ENCODE measurements around the gene EGF. TPM values are rescaled to one million over a fixed set of nuclear protein-coding genes. Genes with fewer than 3 reads are reported as not detected.

The EGF gene
- total RNA-seq, 1 donor: 0.09 TPM

GRCh38 chr4:109886303-109886702 lies 26.4 kb upstream of the EGF start:
- no peak for DNase-seq (ENCODE audit: low read depth)
- no peak overlapping the region for H3K4me3 ChIP-seq (ENCODE audit: low read depth, low read length)
- TF ChIP-seq CTCF (IDR thresholded peaks at IDR 0.05; ENCODE audit: insufficient read depth, low read length): no peak

GRCh38 chr4:109887071-109887470 lies 25.6 kb upstream of the EGF start:
- TF ChIP-seq CTCF (IDR thresholded peaks at IDR 0.05; ENCODE audit: insufficient read depth, low read length): no peak

GRCh38 chr4:109890076-109890475 lies 22.6 kb upstream of the EGF start:
- no peak overlapping the region for H3K4me3 ChIP-seq (ENCODE audit: low read depth, low read length)
- no peak for TF ChIP-seq CTCF (IDR thresholded peaks at IDR 0.05; ENCODE audit: insufficient read depth, low read length)
- DNase-seq (ENCODE audit: low read depth): no peak

More at GRCh38 chr4:109887071-109887470, 25.6 kb upstream of the EGF start:
- DNase-seq (ENCODE audit: low read depth): no peak
- H3K4me3 ChIP-seq (ENCODE audit: low read depth, low read length): no peak overlapping the region

GRCh38 chr4:109902559-109903251 lies 10.0 kb upstream of the EGF start:
- no peak for TF ChIP-seq CTCF (IDR thresholded peaks at IDR 0.05; ENCODE audit: insufficient read depth, low read length)
- no peak for DNase-seq (ENCODE audit: low read depth)
- no peak overlapping the region for H3K4me3 ChIP-seq (ENCODE audit: low read depth, low read length)

GRCh38 chr4:109908731-109909130 lies 4.0 kb upstream of the EGF start:
- no peak overlapping the region for H3K4me3 ChIP-seq (ENCODE audit: low read depth, low read length)
- TF ChIP-seq CTCF (IDR thresholded peaks at IDR 0.05; ENCODE audit: insufficient read depth, low read length): no peak
- no peak for DNase-seq (ENCODE audit: low read depth)

- DNase-seq (ENCODE audit: low read depth): no peak
- no peak overlapping the region for H3K4me3 ChIP-seq (ENCODE audit: low read depth, low read length)
- TF ChIP-seq CTCF (IDR thresholded peaks at IDR 0.05; ENCODE audit: insufficient read depth, low read length): no peak
Observed at GRCh38 chr4:109910256-109910655, 2.4 kb upstream of the EGF start.
